Measurements from ENCODE around the gene CDH23.

CDH23 gene

DNA sequence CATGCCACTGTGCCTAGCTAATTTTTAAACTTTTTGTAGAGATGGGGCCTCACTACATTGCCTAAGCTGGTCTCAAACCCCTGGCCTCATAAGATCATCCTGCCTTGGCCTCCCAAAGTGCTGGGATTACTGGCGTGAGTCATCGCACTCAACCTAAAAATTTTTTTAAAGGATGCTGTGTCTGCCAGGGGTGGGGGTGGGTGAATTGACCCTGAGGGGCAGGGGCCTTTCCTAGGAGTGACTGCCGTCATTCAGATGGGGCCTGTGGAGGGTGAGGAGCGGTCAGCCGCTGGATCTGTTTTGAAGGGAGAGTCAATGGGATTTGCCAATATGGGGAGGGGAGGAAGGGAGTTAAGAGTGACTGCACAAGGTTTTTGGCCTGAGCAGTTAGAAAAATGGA, 233.4 kb downstream of the CDH23 start:
- no peak for DNase-seq

DNA sequence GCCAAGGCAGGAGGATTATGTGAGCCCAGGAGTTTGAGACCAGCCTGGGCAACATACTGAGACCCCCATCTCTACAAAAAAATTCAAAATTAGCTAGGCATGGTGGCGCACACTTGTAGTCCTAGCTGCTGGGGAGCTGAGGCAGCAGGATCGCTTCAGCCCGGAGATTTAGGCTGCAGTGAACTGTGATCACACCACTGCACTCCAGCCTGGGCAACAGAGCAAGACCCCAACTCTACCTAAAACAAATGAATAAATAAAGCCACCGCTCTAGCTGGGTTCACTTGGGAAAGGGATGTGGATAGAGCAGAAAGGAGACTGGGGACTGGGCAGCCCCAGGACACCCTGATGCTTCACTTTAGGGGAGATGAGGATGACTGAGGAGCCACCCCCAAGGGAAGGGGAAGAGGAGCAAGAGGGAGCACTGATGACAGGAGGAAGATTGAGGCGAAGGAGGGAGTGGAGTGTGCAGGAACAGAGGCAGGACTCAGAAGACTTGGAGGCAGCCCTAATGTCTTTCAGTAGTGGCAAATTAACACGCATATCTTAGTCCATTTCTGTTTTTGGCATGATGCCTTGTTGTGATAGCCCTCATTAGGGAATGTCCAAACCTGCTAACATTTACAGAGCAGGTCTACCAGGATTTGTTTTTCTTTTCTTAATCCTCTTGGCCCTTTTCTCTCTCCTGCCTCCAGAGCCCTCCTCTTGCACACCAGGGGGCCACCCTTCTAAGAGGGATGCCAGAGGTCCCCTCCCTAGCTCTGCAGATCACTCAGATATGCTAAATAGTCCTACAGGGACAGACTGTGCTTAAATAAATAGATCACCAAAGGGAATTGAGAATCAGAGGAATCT, 234.5 kb downstream of the CDH23 start:
- no peak for DNase-seq

DNA sequence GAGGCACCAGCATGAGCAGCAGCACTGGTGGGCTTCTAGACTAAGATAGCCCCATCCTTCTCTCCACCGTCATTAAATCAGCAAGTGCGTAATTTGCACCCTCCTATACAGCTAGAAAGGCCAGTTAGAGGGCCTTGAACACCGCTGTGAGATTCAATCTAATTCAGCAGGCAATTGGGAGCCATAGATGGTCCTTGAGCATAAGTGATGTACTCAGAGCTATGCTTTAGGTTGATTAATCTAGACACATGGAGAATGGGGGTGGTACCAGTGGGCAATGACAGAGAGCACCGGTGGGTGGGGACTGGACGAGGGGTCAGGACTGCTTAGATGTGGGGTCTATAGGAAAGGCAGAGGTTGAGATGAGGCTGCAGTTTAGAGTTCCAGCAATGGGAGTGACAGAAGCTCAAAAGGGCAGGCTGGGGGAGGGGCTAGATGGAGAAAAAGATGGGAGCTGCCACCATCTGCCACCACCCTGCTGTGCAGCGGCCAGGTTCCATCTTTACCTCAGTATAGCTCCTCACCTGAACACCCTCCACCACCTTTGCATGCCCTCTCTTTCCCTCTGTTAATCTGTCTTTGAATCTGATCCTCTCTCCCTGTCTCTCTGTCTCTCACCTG, 235.6 kb downstream of the CDH23 start:
- no peak for DNase-seq

DNA sequence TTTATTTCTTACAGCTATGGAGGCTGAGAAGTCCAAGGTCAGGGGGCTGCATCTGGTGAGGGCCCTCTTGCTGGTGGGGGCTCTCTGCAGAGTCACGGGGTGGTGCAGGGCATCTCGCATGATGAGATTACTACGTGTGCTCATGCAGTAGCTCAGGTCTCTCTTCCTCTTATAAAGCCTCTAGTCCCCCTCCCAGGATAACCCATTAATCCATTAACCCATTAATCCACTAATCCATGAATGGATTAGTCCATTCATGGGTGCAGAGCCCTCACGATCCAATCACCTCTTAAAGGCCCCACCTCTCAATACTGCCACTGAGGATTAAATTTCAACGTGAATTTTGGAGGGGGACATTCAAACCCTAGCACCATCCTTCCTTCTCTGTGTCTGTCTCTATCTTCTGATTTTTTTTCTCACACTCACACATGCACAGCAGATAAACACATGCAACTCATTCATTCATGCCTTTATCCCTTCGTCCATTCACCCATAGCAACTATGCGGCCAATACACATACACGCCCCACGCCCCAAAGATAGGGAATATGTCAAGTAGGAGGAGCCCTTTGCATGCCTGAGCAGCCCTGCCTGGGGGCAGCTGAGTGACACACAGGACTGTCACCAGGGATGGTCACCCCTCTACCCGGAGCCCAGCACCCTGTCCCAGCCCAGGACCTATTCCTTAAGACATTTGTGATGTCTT, 236.3 kb downstream of the CDH23 start:
- no peak for DNase-seq

DNA sequence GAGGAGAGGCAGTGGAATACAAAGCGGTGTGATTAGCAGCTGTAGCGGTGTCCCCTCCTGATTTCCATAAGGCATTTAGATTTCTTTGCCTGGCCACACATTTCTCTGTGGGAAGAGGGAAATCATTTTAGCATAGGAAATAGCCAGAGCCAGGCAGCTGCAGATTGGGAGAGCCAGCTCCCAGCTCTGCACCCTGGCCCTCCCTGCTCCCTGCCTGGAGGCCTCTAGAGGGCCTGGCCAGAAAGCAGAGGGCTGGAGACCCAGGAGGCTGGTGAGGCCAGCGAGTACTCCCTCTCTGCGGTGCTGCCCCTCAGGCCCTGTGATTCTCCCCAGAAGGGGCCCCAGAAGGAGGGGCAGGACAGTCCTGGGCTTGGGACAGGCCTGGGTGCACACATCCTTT, 237.2 kb downstream of the CDH23 start:
- no peak for DNase-seq

DNA sequence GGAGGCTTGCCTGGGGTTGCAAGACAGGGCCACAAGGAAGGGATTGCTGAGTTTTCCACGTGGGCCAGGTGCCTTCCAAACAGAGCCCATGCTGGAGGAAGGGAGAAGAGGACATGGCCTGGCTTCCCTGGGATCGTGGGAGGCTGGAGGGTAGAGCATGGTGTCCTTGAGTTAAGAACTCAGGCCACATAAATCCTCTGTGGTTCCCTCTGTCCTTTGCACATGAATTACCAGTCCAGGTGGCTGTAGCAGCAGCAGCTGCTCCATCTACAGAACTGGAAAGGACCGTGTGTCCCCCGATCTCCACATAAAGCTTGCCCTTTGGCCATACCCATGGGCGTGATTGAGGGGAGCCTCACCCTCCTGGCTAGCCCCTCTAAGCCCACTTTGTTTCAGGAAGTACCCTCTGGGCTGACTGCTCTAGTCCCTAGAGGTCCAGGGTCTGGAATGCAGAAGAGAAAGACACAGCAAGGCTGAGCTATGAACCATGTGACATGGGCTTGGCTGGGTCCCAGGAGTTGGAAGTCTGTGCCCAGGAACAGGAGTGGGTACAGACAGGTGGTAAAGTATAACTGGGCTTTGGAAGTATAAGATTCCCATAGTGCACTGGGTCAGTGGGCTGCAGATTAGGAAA, 237.9 kb downstream of the CDH23 start:
- DNase-seq, result no peak

DNA sequence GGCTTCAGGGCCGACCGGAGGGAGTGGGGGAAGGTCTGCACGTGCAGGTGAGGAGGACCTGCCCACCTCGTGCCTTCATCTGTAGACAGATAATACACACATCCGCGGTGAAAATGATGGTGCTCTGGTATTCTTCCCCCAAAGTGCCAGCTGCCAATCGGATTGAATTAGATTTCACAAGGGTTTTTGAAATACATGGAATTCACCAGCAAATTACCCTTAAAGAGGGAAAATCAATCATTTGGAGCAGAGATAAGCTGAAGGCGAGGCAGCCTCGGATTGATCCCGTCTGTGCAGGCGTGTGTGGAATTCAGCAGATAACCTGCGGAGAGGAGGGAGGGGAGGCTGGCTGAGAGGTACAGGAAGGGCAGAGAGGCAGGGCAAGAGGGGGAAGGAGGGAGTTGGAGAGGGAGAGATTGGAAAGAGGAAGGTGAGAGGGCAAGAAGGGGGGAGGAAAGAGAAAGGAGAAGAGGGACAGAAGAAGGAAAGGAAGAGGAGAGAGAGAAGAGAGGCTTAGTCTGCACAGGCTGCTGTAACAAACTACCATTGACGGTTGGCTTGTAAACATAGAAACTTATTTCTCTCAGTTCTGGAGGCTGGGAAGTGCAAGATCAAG, 238.6 kb downstream of the CDH23 start:
- DNase-seq, result no peak

DNA sequence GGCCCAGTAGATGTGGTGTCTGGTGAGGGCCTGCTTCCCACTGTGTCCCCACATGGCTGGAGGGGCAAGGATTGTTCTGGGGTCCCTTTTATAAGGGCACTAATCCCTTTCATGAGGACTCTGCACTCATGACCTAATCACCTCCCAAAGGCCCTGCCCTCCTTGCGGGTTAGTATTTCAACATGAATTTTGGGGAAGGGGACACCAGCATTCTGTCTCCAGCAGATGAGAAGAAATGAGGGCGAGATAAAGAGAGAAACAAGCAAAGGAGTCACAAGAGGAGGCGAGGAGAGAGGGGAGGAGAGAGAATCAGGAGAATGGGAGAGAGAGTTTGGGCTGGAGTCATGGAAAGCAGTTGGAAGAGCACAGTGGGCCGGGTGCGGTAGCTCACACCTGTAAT, 239.1 kb downstream of the CDH23 start:
- no peak for DNase-seq

DNA sequence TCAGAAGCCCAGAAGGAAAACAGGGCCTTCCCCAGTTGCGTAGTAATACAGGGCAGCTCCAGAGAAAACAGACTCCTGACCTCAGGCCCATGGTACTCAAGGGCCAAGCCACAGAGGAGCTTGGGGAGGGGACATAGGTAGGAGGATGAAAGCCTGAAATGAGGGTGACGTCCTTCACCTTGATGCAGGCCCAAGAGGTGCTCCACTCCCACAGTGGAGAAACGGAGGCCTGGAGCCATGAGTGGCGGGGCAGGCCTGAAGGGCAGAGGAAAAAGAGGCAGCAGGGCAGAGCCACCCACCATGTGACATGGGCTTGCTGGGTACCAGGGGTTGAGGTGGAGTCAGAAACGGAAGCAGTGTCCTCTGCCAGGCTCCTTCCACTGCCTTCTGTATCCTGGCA, 239.9 kb downstream of the CDH23 start:
- no peak for DNase-seq

DNA sequence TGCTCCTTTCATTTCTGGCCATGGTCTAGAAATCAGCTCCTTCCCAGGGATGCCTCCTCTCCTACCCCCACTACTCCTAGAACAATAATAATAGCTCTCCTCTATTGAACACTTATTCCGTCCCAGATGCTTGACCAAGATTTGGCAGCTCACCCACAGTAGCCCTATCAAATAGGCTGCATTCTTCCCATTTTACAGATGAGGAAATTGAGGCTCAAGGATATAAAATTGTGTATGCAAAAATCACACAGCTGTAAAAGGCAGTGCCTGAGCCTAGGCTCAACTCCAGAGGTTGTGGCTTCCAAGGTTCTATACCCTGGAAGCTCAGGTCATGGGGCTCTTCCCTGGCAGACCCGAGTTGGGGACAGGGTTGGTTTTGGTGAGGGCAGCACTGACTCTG, 240.6 kb downstream of the CDH23 start:
- no peak for DNase-seq

DNA sequence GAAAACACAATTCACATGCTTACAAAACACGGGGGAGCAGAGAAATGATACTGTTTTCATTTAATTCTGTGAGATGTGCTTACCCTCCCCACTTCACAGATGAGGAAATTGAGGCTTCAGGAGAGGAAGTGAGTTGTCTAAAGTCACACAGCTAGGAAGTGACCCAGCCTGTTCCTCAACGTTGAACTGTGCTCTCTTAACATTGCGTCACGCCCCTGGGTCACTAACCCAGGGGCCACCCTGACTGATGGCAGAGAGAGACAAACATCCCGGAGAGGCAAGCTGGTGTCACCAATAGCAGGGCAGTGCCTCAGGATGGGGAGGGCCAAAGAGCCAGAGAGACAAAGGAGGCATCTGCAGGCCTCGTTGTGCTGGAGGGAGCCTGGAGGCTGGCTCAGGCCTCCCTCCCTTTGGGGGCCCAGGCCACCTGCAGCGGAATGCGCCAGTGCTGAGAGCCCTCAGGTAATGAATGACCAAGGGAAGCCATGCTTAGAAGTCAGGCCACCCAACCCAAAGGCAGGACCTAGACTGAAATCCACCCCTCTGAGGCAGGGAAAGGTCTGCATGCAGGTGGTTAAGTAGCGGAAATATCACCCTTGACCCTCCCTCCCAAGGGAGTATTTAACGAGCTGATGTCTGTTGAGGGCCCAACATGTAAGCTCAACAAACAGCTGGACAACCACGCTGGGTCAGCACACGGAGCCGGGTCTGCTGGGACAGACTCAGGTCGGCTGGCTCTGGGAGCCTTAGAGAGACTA, 241.5 kb downstream of the CDH23 start:
- no peak for DNase-seq

DNA sequence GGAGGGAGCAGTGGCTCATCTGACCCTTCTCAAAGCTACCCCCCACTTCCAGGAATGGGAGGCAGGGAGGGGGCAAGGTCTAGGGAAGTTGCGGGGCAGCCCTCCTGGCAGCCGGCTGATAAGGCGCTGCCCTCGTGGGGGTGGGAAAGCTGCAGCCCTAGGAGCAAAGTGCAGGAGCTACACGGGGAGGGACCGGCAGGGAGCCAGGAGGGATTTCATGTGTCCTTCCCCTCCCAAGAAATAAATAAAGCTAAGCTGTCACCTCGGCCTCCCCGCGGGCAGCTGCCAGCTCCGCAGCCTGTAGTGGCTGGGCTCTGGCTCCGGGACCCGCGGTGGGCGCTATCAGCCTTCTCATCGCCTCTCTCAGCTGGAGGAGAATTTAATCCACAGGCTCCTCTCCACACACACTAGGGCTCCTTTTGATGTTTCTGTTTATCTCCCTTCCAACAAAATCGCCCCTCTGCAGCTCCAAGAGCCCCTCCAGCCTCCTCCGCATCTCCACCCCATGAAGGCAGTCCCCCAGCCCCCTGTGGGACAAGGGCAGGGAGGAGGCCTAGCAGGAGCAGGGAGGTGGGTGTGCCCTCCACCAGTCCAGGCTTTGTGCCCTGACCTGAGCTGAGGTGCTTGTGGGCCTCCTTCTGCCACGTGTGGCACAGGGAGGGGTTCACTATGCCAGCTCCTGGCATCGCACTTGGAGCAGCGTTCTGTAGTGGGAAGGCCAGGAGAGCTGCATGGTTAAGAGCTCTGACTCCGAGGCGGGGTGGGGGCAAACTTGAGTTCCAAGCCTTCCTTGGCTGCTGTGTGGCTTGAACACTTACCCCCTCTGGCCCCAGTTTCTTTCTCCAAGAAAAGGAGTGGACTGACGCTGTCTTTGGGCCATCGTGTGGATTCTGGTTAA, 242.4 kb downstream of the CDH23 start:
- DNase-seq, result no peak

DNA sequence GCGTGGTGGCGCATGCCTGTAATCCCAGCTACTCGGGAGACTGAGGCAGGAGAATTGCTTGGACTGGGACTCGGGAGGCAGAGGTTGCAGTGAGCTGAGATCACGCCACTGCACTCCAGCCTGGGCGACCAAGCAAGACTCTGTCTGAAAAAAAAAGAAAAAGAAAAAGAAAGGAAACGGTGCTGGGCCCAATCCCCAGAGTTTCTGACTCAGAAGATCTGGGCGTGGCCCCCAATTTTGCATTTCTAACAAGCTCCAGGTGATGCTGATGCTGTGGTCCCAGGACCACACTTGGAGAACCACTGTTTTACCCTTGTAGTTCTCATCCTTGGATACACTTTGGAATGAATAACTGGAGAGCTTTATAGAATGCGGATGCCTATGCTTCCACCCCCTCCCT, 243.9 kb downstream of the CDH23 start:
- no peak for DNase-seq

DNA sequence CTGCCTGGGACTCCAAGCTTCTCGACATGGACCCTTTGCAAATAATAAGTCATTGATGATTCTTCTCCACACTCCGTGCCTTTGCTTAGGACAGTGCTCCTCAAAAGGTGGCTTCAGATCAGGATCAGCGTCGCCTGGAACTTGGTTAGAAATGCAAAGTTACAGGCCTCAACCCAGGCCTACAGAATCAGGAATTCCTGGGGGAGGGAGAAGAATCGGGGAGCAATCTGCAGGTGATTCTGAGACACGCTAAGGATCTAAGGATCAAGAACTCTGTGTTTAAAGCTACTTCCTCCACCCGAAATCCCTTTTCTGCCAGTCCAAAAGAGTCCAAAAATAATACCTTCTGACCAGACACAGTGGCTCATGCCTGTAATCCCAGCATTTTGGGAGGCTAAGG, 244.7 kb downstream of the CDH23 start:
- DNase-seq, result no peak

DNA sequence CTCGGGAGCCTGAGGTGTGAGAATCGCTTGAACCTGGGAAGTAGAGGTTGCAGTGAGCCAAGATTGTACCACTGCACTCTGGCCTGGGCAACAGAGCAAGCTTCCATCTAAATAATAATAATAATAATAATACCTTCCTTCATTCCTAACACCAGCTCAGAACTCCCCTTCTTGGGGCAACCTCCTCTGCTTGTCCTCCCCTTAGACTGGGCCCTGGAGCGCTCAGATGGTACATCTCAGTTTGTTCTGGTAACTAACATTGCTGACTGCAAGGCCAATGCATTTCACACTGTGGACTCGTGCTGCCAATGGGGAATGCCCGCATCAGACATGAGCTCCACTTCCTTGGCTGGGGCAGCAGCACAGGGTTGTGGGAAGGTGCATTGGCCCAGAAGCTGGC, 245.3 kb downstream of the CDH23 start:
- no peak for DNase-seq

DNA sequence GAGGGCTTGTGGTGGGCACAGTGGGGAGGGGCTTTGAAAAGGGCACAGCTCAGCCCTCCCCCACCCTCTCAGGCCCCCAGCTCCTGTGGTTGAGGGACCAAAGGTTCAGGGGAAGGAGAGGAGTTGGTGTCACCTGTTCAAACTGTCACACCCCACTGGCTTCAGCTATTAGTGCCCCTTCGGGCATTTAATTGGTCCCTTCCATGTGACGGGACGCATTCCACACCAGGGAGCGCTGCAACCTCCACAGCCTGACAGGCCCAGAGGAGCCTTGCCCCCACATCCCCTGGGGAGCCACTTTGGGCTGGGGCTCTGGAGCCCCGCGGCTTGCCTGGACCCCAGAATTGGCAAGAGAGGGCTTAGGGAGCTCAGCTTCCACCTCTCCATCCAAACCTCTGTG, 247.2 kb downstream of the CDH23 start:
- no peak for DNase-seq

DNA sequence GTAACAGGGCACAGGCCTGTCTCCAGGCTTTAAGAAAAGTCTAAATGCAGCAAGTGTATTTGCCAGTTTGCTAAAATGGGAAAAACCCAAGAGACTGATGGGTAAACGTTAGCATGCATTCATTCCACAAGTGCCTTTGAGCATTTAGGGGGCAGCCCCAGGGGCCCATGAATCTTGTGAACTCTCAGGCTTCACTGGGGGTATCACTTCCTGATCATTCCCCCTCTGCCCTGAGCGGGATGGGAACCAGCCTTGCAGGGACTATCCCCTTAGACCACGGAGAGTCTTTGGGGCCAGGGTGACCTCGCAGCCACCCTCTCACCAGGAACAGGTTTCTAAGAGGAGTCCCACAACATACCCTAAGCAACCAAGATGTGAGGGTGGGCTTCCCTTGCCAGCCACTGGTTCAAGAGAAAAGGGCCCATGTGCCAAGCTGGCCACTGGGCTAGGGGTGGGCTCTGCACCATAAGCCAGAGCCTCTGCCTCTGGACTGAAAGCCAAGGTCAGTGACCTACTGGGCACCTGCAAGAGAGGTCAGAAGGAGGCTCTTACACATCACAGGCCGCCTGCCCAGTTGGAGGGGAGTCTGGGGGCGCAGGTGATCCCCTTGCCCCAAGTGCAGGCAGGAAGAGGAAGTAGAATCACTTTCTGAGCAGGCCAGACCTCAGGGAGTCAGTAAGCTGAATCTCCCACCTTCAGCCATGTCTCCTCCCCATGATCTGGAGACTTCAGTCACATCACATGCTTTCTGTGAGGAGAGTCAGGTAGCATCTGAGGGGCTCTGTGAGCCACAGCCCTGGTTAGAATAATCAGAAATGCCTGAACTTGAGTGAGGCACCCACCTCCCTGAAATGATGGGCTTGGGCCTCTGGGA, 247.8 kb downstream of the CDH23 start:
- DNase-seq, result no peak

DNA sequence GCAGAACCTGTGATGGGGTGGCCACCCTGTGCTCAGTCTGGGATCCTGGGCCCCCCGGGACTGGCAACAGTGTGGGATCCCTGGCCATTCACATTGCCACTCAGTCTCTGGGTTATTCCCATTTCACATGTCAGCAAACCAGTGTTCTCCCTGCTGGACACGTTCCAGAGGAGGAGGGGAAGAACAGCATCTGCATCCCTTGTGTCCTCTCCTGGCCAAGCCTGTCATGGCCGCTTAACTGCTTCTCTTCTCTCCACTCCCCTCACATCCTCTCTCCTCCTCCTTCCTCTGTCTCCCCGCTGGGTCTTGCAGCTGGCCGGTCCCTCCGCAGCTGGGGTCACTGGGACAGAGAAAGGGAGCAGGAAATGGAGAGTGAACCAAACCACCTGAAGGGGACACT, 248.5 kb downstream of the CDH23 start:
- DNase-seq, result no peak

DNA sequence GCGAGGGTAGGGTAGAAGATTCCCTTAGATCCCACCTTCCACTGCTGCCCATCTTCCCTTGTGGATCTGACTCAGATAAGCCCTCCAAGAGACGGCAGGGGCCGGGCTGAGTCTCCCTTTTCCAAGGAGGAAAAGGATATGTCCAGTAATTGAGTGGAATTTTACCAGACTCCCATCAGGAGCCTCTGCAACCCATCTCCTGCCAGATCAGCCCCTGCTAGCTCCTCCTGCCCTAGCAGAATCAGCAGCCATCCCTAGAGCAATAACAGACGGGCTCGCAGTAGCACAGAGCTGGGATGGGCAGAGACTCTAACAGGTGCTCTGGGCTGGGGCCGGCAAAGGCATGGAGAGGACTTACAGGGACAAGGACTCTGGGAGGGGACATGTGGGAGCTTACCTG, 249.3 kb downstream of the CDH23 start:
- no peak for DNase-seq

DNA sequence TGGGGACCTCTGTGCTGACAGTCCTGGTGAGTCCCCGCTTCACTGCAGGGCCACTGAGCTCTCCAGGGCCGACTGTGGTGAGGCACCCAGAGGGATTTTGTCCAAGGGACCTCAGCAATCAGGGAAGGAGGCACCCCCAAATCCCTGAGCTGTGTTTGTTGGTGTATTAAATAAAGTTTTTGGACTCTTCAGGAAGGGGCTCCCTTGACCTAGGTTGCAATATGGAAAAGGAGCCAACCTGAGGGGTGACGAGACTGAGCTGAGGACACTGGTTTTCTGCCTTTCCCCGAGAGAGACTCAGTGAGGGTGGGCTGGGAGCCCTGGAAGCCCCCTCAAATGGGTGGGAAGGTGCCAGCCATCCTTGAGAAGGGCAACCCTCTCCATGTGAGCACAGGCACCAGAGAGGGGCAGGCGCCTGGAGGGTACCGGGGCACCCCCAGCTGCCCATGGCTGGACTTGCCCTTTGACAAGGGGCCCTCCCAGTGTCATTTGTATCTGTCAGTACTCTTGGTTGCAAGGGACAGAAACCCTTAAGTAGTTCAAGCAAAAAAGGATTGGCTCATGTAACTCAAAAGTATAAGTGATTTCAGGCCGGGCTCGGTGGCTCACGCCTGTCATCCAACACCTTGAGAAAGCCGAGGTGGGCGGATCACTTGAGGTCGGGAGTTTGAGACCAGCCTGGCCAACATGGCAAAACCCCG, 250.0 kb downstream of the CDH23 start:
- no peak for DNase-seq
